K562 (cell line): ENCODE results near the gene AQP2. TPM values are rescaled to one million over a fixed set of nuclear protein-coding genes. Genes with fewer than 3 reads are reported as not detected.

ENCODE experiments used
- ATAC-seq: fragments of 200-7000 bp; cut with Tn5 transposase; 3 replicates; pipeline ENCODE4 v1.9.1; 2020; ENCODE audit warnings: moderate library complexity
- BruUV-seq: library from RNA; stranded (reverse); fragments of 400-500 nt; replicated peaks from 2 replicates; lab custom pipeline; 2021; lab: Mats Ljungman, UMichigan
- CTCF ChIA-PET: fragments of 300-600 bp; formaldehyde crosslinking; extraction: SDS; loops from one replicate; lab custom pipeline; 2021; ENCODE audit warnings: low intra/inter-chr PET ratio; lab: Yijun Ruan, JAX
- POLR2A ChIA-PET: fragments of 300-600, 350-650 bp; sonication (Branson Sonifier 250); formaldehyde crosslinking; extraction: SDS; loops from one replicate; lab custom pipeline; 2021; ENCODE audit warnings: antibody characterized with exemption, inconsistent platforms; lab: Yijun Ruan, JAX
- DNase-seq, 4 experiments: peaks; one replicate each; pipeline versions ENCODE4 v3.0.0 to v3.0.0-alpha.2; 2011 to 2018; ENCODE audit warnings: low spot score in 3 of 4, mixed read lengths in 3 of 4; ENCODE audit errors: extremely low read depth in 1 of 4
- FAIRE-seq: peaks from 2 replicates; lab custom pipeline; 2011; peaks lifted over from hg19 to GRCh38; lab: Jason Lieb, UNC
- H2AFZ ChIP-seq: 2 replicates; pipeline ENCODE4 v1.6.0; 2011; ENCODE audit warnings: low read depth, low read length, control low read depth, inconsistent platforms
- H3K27ac ChIP-seq: fragments of 200-600 bp; 3 replicates; pipeline ENCODE4 v1.8.0; 2011; ENCODE audit warnings: low read depth, mild to moderate bottlenecking, control low read depth, inconsistent platforms, low read length, moderate library complexity, mixed read lengths; ENCODE audit errors: extremely low read depth
- H3K27me3 ChIP-seq, 2 experiments: fragments of 300-600 bp in 1 of 2; 2 replicates in 1 of 2; 3 replicates in 1 of 2; pipeline versions ENCODE4 v1.6.0 to v1.8.0; 2011; ENCODE audit warnings: inconsistent platforms in 2 of 2, low read length in 2 of 2, mild to moderate bottlenecking in 1 of 2, mixed read lengths in 1 of 2, moderate library complexity in 1 of 2; ENCODE audit not compliant: control insufficient read depth in 2 of 2, insufficient read depth in 2 of 2
- H3K36me3 ChIP-seq: fragments of 300-600 bp; 3 replicates; pipeline ENCODE4 v1.8.0; 2011; ENCODE audit warnings: mild to moderate bottlenecking, low read length, inconsistent platforms; ENCODE audit not compliant: control insufficient read depth, insufficient read depth
- H3K4me1 ChIP-seq, 2 experiments: fragments of 200-600 bp in 1 of 2; replicated peaks in 1 of 2; 2 replicates in 1 of 2; 3 replicates in 1 of 2; pipeline versions ENCODE4 v1.5.1 to v1.8.0; 2011; ENCODE audit warnings: inconsistent platforms in 2 of 2, low read length in 2 of 2, mild to moderate bottlenecking in 1 of 2, mixed read lengths in 1 of 2, moderate library complexity in 1 of 2; ENCODE audit not compliant: control insufficient read depth in 2 of 2, insufficient read depth in 2 of 2
- H3K4me2 ChIP-seq: 2 replicates; pipeline ENCODE4 v1.6.1; 2011; ENCODE audit warnings: low read length, control low read depth, inconsistent platforms, mixed read lengths; ENCODE audit not compliant: insufficient read depth
- H3K4me3 ChIP-seq: fragments of 200-600 bp; sonication (generic), shearing (Covaris generic); 2 replicates; pipeline ENCODE4 v1.5.1; 2016; ENCODE audit warnings: control low read depth, inconsistent platforms
- H3K79me2 ChIP-seq: fragments of 200-600 bp; 3 replicates; pipeline ENCODE4 v1.8.0; 2011; ENCODE audit warnings: low read length, inconsistent platforms; ENCODE audit not compliant: control insufficient read depth, insufficient read depth
- H3K9ac ChIP-seq, 2 experiments: 2 replicates each; pipeline versions ENCODE4 v1.6.0 to v1.6.1; 2011; ENCODE audit warnings: low read depth in 2 of 2, low read length in 2 of 2, control low read depth in 1 of 2, inconsistent platforms in 1 of 2, mild to moderate bottlenecking in 1 of 2, mixed read lengths in 1 of 2; ENCODE audit not compliant: insufficient read depth in 1 of 2
- H3K9me1 ChIP-seq: one replicate; pipeline ENCODE4 v1.6.0; 2011; ENCODE audit warnings: inconsistent platforms, mild to moderate bottlenecking, low read length, moderate library complexity; ENCODE audit not compliant: control insufficient read depth, insufficient read depth
- H3K9me3 ChIP-seq: replicated peaks from 2 replicates; pipeline ENCODE4 v1.5.1; 2011; ENCODE audit warnings: low read depth, low read length, inconsistent platforms; ENCODE audit not compliant: control insufficient read depth, insufficient read depth
- H4K20me1 ChIP-seq: replicated peaks from 2 replicates; pipeline ENCODE4 v1.6.1; 2011; ENCODE audit warnings: low read length, inconsistent platforms, mixed read lengths; ENCODE audit not compliant: control insufficient read depth, insufficient read depth
- AFF1 ChIP-seq, 2 experiments: fragments of 450-650 bp; IDR thresholded peaks; 2 replicates each; pipeline ENCODE4 v1.6.1; 2018; ENCODE audit warnings: mild to moderate bottlenecking in 2 of 2, low read depth in 1 of 2; ENCODE audit not compliant: partially characterized antibody in 2 of 2
- BRF2 ChIP-seq: IDR thresholded peaks from 3 replicates; pipeline ENCODE4 v1.6.1; 2011; ENCODE audit warnings: borderline replicate concordance, mild to moderate bottlenecking; ENCODE audit not compliant: insufficient read length, insufficient read depth
- MCM3 ChIP-seq: fragments of 450-650 bp; IDR thresholded peaks from 2 replicates; pipeline ENCODE4 v1.6.1; 2016
- POLR2AphosphoS5 ChIP-seq: IDR thresholded peaks from 2 replicates; pipeline ENCODE4 v1.6.1; 2011; ENCODE audit warnings: mild to moderate bottlenecking, low read depth, low read length, moderate library complexity; ENCODE audit not compliant: control insufficient read depth, insufficient read depth
- THRA ChIP-seq: fragments of 450-650 bp; IDR thresholded peaks from 2 replicates; pipeline ENCODE4 v1.6.1; 2017; ENCODE audit warnings: mild to moderate bottlenecking, moderate library complexity
- WGBS: fragments of 100-300 bp; shearing (Covaris generic); methylation state at CpG from one replicate; pipeline ENCODE4 v1.1.6; 2016; ENCODE audit warnings: low coverage, mixed read lengths; ENCODE audit not compliant: insufficient coverage; ENCODE audit errors: missing lambda C conversion rate; 5-methylcytosine and 5-hydroxymethylcytosine counted together
- in situ Hi-C: fragments of 300-500 bp; cut with MboI; formaldehyde crosslinking; loops from 4 replicates; pipeline ENCODE4 v1.15.0; 2018; ENCODE audit warnings: inconsistent platforms, mixed read lengths
- intact Hi-C: fragments of 100-400 bp; cut with micrococcal nuclease; formaldehyde crosslinking; loops from 2 replicates; pipeline ENCODE4 v1.14.2; 2022
- polyA plus RNA-seq, 8 experiments: library from polyadenylated mRNA; depleted of rRNA in 4 of 8; stranded (reverse) in 5 of 8; unstranded in 3 of 8; fragments of >200 nt; fragmentation: Nextera tagmentation in 2 of 8; fragmentation: Illumina TruSeq in 1 of 8; extraction: Ambion mirVana in 2 of 8; extraction: Trizol in 1 of 8; gene quantifications; 2 replicates each; pipeline versions ENCODE4 v1.2.1 to v1.2.3, GENCODE V29; 2011 to 2014; ENCODE audit warnings: inconsistent platforms in 1 of 8, missing spikeins in 1 of 8
- total RNA-seq, 7 experiments: library from RNA; depleted of rRNA in 6 of 7; stranded (reverse); fragments of >200 nt in 6 of 7; fragmentation: Illumina TruSeq in 2 of 7; extraction: Trizol in 2 of 7; gene quantifications; 2 replicates each; pipeline versions ENCODE4 v1.2.1 to v1.2.3, GENCODE V29; 2011 to 2021; ENCODE audit warnings: low replicate concordance in 1 of 7
- TF ChIP-seq, protein P1 (sequence below): fragments of 250-450 bp; sonication (Bioruptor Pico); IDR thresholded peaks from 2 replicates; pipeline ENCODE4 v1.4.0; 2020; ENCODE audit warnings: mild to moderate bottlenecking, moderate library complexity, borderline replicate concordance

AQP2 gene
- total and polyA plus RNA-seq, 9 of the 15 experiments (the other 6 are each of a cell fraction or from before 2014, with no cell fraction given), result not detected

DNA sequence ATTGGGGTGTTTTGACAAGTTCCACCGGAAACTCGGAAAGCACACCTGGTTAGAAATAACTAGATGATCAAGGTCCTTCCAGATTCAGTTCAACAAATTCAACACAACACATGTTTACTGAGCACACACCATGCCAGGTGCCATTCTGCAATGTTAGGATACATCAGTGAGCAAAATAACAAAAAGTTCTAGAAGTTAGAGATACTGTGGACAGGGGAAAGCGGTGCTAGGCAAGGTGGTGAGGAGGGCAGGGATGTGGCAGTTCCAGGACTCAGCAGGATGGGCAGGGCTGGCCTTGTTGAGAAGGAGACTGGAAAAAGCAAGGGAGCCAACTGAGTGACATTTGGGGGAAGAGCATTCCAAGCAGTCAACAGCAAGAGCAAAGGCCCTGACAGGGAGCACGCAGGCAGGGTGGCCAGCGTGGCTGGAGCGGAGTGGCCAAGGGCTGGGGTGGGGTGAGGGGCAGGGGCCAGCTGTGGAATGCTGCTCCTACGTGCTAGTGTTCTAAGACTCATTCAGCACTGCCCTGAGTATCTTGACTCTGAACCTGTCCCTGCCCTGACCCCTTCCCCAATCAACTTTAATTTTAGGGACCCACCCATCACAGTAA is 27.4 kb upstream of the AQP2 start:
- intact Hi-C loops, result no loop called here
- no peak for ATAC-seq
- Histone ChIP-seq H4K20me1 (no peaks in the 10 kb centered on the region), H3K36me3 (no peaks in the 10 kb centered on the region), H3K4me1 (no peaks in the 10 kb centered on the region), H3K27ac (no peak overlapping the region), H3K27me3 (peaks cover 5 to 34% of the 10 kb centered on the region in 2 experiments; a peak in 4 of 5 replicates), H2AFZ (no peak overlapping the region), H3K4me2 (no peak overlapping the region), H3K9me3 (no peaks in the 10 kb centered on the region), H3K9me1 (no peaks in the 10 kb centered on the region), H3K79me2 (no peaks in the 10 kb centered on the region), H3K4me3 (no peak overlapping the region), H3K9ac (no peak overlapping the region)
- FAIRE-seq, result peak; percentile 19
- no TSS peak for BruUV-seq
- POLR2A ChIA-PET, result interaction anchor here (0.6 to 1.0 kb wide), 3 partner anchors 17 to 41 kb away, joined by 3 read pairs; no protein-coding TSS in a partner anchor
- no peak for DNase-seq
- TF ChIP-seq AFF1 (IDR thresholded peaks at IDR 0.05; ENCODE audit: low read depth in 1 of 2, partially characterized antibody in 2 of 2) (peak in 1 of 2 experiments; percentile 58), THRA (no peak), POLR2AphosphoS5 (no peak), BRF2 (no peak), MCM3 (no peak)
- TF ChIP-seq, protein P1, sequence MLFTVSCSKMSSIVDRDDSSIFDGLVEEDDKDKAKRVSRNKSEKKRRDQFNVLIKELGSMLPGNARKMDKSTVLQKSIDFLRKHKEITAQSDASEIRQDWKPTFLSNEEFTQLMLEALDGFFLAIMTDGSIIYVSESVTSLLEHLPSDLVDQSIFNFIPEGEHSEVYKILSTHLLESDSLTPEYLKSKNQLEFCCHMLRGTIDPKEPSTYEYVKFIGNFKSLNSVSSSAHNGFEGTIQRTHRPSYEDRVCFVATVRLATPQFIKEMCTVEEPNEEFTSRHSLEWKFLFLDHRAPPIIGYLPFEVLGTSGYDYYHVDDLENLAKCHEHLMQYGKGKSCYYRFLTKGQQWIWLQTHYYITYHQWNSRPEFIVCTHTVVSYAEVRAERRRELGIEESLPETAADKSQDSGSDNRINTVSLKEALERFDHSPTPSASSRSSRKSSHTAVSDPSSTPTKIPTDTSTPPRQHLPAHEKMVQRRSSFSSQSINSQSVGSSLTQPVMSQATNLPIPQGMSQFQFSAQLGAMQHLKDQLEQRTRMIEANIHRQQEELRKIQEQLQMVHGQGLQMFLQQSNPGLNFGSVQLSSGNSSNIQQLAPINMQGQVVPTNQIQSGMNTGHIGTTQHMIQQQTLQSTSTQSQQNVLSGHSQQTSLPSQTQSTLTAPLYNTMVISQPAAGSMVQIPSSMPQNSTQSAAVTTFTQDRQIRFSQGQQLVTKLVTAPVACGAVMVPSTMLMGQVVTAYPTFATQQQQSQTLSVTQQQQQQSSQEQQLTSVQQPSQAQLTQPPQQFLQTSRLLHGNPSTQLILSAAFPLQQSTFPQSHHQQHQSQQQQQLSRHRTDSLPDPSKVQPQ (CRISPR knock-in tag), result no peak
- 51% methylated on average over 7 of the region's 7 CpGs for WGBS
- in situ Hi-C loops, result no loop called here
- CTCF ChIA-PET, result no interaction called here
